H1 (cell line): ENCODE measurements around the gene MAN1C1. TPM values are rescaled to one million over a fixed set of nuclear protein-coding genes. Genes with fewer than 3 reads are reported as not detected.

ENCODE experiments used
- CTCF ChIA-PET: fragments of 300-600 bp; sonication (Branson Sonifier 250); formaldehyde crosslinking; loops from one replicate; lab custom pipeline; 2021; ENCODE audit not compliant: partially characterized antibody; lab: Charles Lee
- POLR2A ChIA-PET: fragments of 300-600 bp; sonication (Branson Sonifier 250); formaldehyde crosslinking; loops from one replicate; lab custom pipeline; 2021; ENCODE audit warnings: inconsistent platforms; ENCODE audit not compliant: partially characterized antibody; lab: Charles Lee
- DNase-seq, 2 experiments: peaks; one replicate each; pipeline versions ENCODE4 v3.0.0 to v3.0.0-alpha.2; 2010 to 2022; ENCODE audit warnings: low spot score in 2 of 2, low read depth in 1 of 2, mixed read lengths in 1 of 2
- FAIRE-seq: peaks from 2 replicates; lab custom pipeline; 2011; peaks lifted over from hg19 to GRCh38; lab: Jason Lieb, UNC
- H2AFZ ChIP-seq: 2 replicates; pipeline ENCODE4 v1.8.1; 2012; ENCODE audit warnings: low read length, inconsistent platforms
- H2AK5ac ChIP-seq: 2 replicates; pipeline ENCODE4 v1.6.1; 2013; ENCODE audit warnings: low read depth, low read length
- H2BK120ac ChIP-seq: replicated peaks from 2 replicates; pipeline ENCODE3; 2013; ENCODE audit warnings: low read depth, low read length, inconsistent platforms
- H2BK12ac ChIP-seq: 2 replicates; pipeline ENCODE4 v1.6.1; 2013; ENCODE audit warnings: low read depth, low read length
- H2BK15ac ChIP-seq: 2 replicates; pipeline ENCODE4 v1.6.1; 2013; ENCODE audit warnings: low read length
- H2BK20ac ChIP-seq: 2 replicates; pipeline ENCODE4 v1.6.1; 2013; ENCODE audit warnings: low read length
- H2BK5ac ChIP-seq: 2 replicates; pipeline ENCODE4 v1.6.1; 2013; ENCODE audit warnings: low read depth, low read length
- H3K14ac ChIP-seq: 2 replicates; pipeline ENCODE4 v1.6.1; 2013; ENCODE audit warnings: inconsistent platforms; ENCODE audit not compliant: insufficient read length
- H3K18ac ChIP-seq: 2 replicates; pipeline ENCODE4 v1.6.1; 2013; ENCODE audit warnings: low read length; ENCODE audit errors: extremely low read depth
- H3K23ac ChIP-seq: 2 replicates; pipeline ENCODE4 v1.6.1; 2013; ENCODE audit warnings: inconsistent platforms; ENCODE audit not compliant: insufficient read length
- H3K23me2 ChIP-seq: 2 replicates; pipeline ENCODE4 v1.6.1; 2013; ENCODE audit warnings: low read depth, low read length
- H3K27ac ChIP-seq: 2 replicates; pipeline ENCODE4 v1.6.1; 2011; ENCODE audit warnings: low read depth, low read length, inconsistent platforms
- H3K27me3 ChIP-seq, 4 experiments: replicated peaks in 1 of 4; 1 replicate in 1 of 4; 2 replicates in 3 of 4; pipeline versions ENCODE4 v1.6.1 to v1.8.1; 2011 to 2013; ENCODE audit warnings: low read length in 3 of 4, mild to moderate bottlenecking in 3 of 4, inconsistent platforms in 2 of 4, mixed read lengths in 2 of 4, moderate library complexity in 1 of 4; ENCODE audit not compliant: control insufficient read depth in 3 of 4, insufficient read depth in 3 of 4; ENCODE audit errors: extremely low read depth in 1 of 4
- H3K36me3 ChIP-seq, 4 experiments: 2 replicates each; pipeline versions ENCODE4 v1.6.1 to v1.8.1; 2011 to 2013; ENCODE audit warnings: mild to moderate bottlenecking in 4 of 4, low read length in 3 of 4, moderate library complexity in 2 of 4, control low read depth in 1 of 4, inconsistent platforms in 1 of 4; ENCODE audit not compliant: insufficient read depth in 4 of 4, control insufficient read depth in 2 of 4
- H3K4ac ChIP-seq: replicated peaks from 2 replicates; pipeline ENCODE3; 2013; ENCODE audit warnings: low read length, low read depth, mixed read lengths, inconsistent platforms; ENCODE audit not compliant: insufficient read length
- H3K4me1 ChIP-seq, 4 experiments: replicated peaks in 1 of 4; 1 replicate in 1 of 4; 2 replicates in 3 of 4; pipeline versions ENCODE4 v1.6.1 to v1.8.1; 2011 to 2013; ENCODE audit warnings: low read length in 3 of 4, inconsistent platforms in 2 of 4, mixed read lengths in 1 of 4; ENCODE audit not compliant: insufficient read depth in 4 of 4, control insufficient read depth in 3 of 4
- H3K4me2 ChIP-seq, 2 experiments: 2 replicates each; pipeline versions ENCODE4 v1.6.1 to v1.8.1; 2011 to 2013; ENCODE audit warnings: low read depth in 2 of 2, low read length in 2 of 2, control low read depth in 1 of 2, inconsistent platforms in 1 of 2, mild to moderate bottlenecking in 1 of 2; ENCODE audit not compliant: insufficient read depth in 1 of 2
- H3K4me3 ChIP-seq, 4 experiments: fragments of 200-600, 300-600 bp in 1 of 4; sonication (generic), shearing (Covaris generic), sonication (Bioruptor Twin) in 1 of 4; 2 replicates each; pipeline versions ENCODE4 v1.5.1 to v1.8.1; 2011 to 2016; ENCODE audit warnings: low read length in 4 of 4, low read depth in 3 of 4, control low read depth in 2 of 4, inconsistent platforms in 2 of 4, mild to moderate bottlenecking in 2 of 4, mixed read lengths in 1 of 4, moderate library complexity in 1 of 4; ENCODE audit not compliant: insufficient read depth in 2 of 4; ENCODE audit errors: extremely low read depth in 1 of 4
- H3K56ac ChIP-seq: replicated peaks from 2 replicates; pipeline ENCODE3; 2013; ENCODE audit warnings: low read depth, mild to moderate bottlenecking, mixed read lengths, low read length, inconsistent platforms; ENCODE audit not compliant: insufficient read length
- H3K79me1 ChIP-seq: 2 replicates; pipeline ENCODE4 v1.6.1; 2013; ENCODE audit warnings: low read depth, low read length, control low read depth
- H3K79me2 ChIP-seq, 2 experiments: 2 replicates each; pipeline versions ENCODE4 v1.6.1 to v1.8.1; 2012 to 2013; ENCODE audit warnings: low read length in 2 of 2, mild to moderate bottlenecking in 2 of 2, inconsistent platforms in 1 of 2; ENCODE audit not compliant: insufficient read depth in 2 of 2, control insufficient read depth in 1 of 2
- H3K9ac ChIP-seq, 4 experiments: replicated peaks in 1 of 4; 1 replicate in 1 of 4; 2 replicates in 3 of 4; pipeline versions ENCODE4 v1.6.1 to v1.8.1; 2011 to 2013; ENCODE audit warnings: low read depth in 3 of 4, low read length in 3 of 4, control low read depth in 2 of 4, mild to moderate bottlenecking in 2 of 4, moderate library complexity in 2 of 4, inconsistent platforms in 1 of 4; ENCODE audit errors: extremely low read depth in 1 of 4
- H3K9me3 ChIP-seq, 2 experiments: 2 replicates each; pipeline versions ENCODE4 v1.6.1 to v1.8.1; 2012 to 2013; ENCODE audit warnings: mild to moderate bottlenecking in 2 of 2, moderate library complexity in 2 of 2, control low read depth in 1 of 2, inconsistent platforms in 1 of 2, low read depth in 1 of 2, low read length in 1 of 2, mixed read lengths in 1 of 2; ENCODE audit not compliant: insufficient read depth in 2 of 2
- H4K20me1 ChIP-seq, 2 experiments: replicated peaks in 1 of 2; 2 replicates each; pipeline versions ENCODE3 to v1.8.1; 2011 to 2013; ENCODE audit warnings: inconsistent platforms in 2 of 2, low read length in 2 of 2, mild to moderate bottlenecking in 1 of 2; ENCODE audit not compliant: insufficient read depth in 2 of 2, control insufficient read depth in 1 of 2
- H4K5ac ChIP-seq: 2 replicates; pipeline ENCODE4 v1.6.1; 2013; ENCODE audit warnings: low read length, low read depth, mixed read lengths, inconsistent platforms; ENCODE audit not compliant: insufficient read length
- H4K8ac ChIP-seq: 2 replicates; pipeline ENCODE4 v1.8.0; 2013; ENCODE audit warnings: mild to moderate bottlenecking, moderate library complexity, low read length, inconsistent platforms; ENCODE audit not compliant: insufficient read depth; ENCODE audit errors: extremely low read depth
- H4K91ac ChIP-seq: replicated peaks from 2 replicates; pipeline ENCODE3; 2013; ENCODE audit warnings: low read length, mixed read lengths, inconsistent platforms; ENCODE audit not compliant: insufficient read length
- CBX8 ChIP-seq: fragments of 300-800, 300-1000 bp; sonication (generic); IDR thresholded peaks from 2 replicates; pipeline ENCODE4 v1.7.1; 2016; ENCODE audit warnings: low read depth, low read length, borderline replicate concordance
- CREB1 ChIP-seq: IDR thresholded peaks from 2 replicates; pipeline ENCODE4 v1.6.1; 2012; ENCODE audit warnings: inconsistent platforms
- E2F6 ChIP-seq: IDR thresholded peaks from 2 replicates; pipeline ENCODE4 v1.6.1; 2012; ENCODE audit warnings: inconsistent platforms
- EP300 ChIP-seq, 2 experiments: IDR thresholded peaks; 1 replicate in 1 of 2; 2 replicates in 1 of 2; pipeline ENCODE4 v1.6.1; 2011 to 2012; ENCODE audit warnings: low read depth in 2 of 2, low read length in 2 of 2, mild to moderate bottlenecking in 2 of 2, borderline replicate concordance in 1 of 2, inconsistent platforms in 1 of 2, moderate library complexity in 1 of 2
- KDM1A ChIP-seq: fragments of 200-600, 300-600 bp; sonication (generic); IDR thresholded peaks from 2 replicates; pipeline ENCODE4 v1.7.1; 2016; ENCODE audit warnings: mild to moderate bottlenecking, low read length, borderline replicate concordance
- KDM5A ChIP-seq: fragments of 200-600 bp; IDR thresholded peaks from 2 replicates; pipeline ENCODE4 v1.7.1; 2012; ENCODE audit warnings: mild to moderate bottlenecking, low read length, inconsistent platforms, mixed read lengths
- MAFK ChIP-seq: IDR thresholded peaks from 2 replicates; pipeline ENCODE4 v1.6.1; 2012; ENCODE audit warnings: low read depth, mild to moderate bottlenecking, improper control_type of control experiment, low read length
- SIN3A ChIP-seq, 2 experiments: IDR thresholded peaks in 1 of 2; conservative IDR thresholded peaks in 1 of 2; 2 replicates each; pipeline ENCODE4 v1.6.1; 2011 to 2012; ENCODE audit warnings: low read length in 2 of 2, improper control_type of control experiment in 1 of 2, low read depth in 1 of 2, mild to moderate bottlenecking in 1 of 2
- SIX5 ChIP-seq: IDR thresholded peaks from 2 replicates; pipeline ENCODE4 v1.6.1; 2011; ENCODE audit warnings: mild to moderate bottlenecking, low read depth, low read length
- SRF ChIP-seq: IDR thresholded peaks from 2 replicates; pipeline ENCODE4 v1.6.1; 2011; ENCODE audit warnings: mild to moderate bottlenecking, low read depth, low read length, moderate library complexity
- TBP ChIP-seq: IDR thresholded peaks from 2 replicates; pipeline ENCODE4 v1.6.1; 2011; ENCODE audit warnings: low read depth, low read length, improper control_type of control experiment
- TCF12 ChIP-seq: IDR thresholded peaks from 2 replicates; pipeline ENCODE4 v1.6.1; 2011; ENCODE audit warnings: low read depth, mild to moderate bottlenecking, low read length
- WGBS, 2 experiments: shearing (Covaris generic) in 1 of 2; methylation state at CpG; one replicate each; pipeline versions ENCODE4 v1.1.6 to v1.1.7; 2013 to 2015; ENCODE audit warnings: low lambda C conversion rate in 2 of 2, mixed read lengths in 2 of 2, inconsistent platforms in 1 of 2, low coverage in 1 of 2, missing lambda C conversion rate in 1 of 2; ENCODE audit not compliant: insufficient replicate concordance in 2 of 2, insufficient coverage in 1 of 2, insufficient read length in 1 of 2; ENCODE audit errors: extremely low coverage in 1 of 2, missing lambda C conversion rate in 1 of 2; 5-methylcytosine and 5-hydroxymethylcytosine counted together
- polyA plus RNA-seq, 7 experiments: library from polyadenylated mRNA; depleted of rRNA in 3 of 7; stranded (reverse) in 5 of 7; unstranded in 2 of 7; fragments of >200 nt in 5 of 7; fragments of 200-250 nt in 2 of 7; gene quantifications; 1 replicate in 5 of 7; 2 replicates in 1 of 7; 4 replicates in 1 of 7; pipeline versions ENCODE4 v1.2.1 to v1.2.3, GENCODE V29; 2011 to 2013; ENCODE audit warnings: missing spikeins in 2 of 7, mixed read lengths in 2 of 7
- total RNA-seq: library from RNA; stranded (reverse); fragmentation: NEBNext Ultra II Directional; extraction: Animal tissue kit (Norgen Biotek cat#: 25700); gene quantifications from 2 replicates; pipeline ENCODE4 v1.2.1, GENCODE V29; 2021

The MAN1C1 gene
- total and polyA plus RNA-seq, 2 of the 8 experiments (the other 6 are each of a cell fraction or from before 2014, with no cell fraction given), result 7.8 to 15.2 TPM

GRCh38 chr1:25747046-25747719 lies 130.6 kb downstream of the MAN1C1 start:
- H3K14ac ChIP-seq, result no peak overlapping the region
- peak overlapping the region in 1 of 2 experiments; percentile 16; a peak in 2 of 4 replicates for H3K4me2 ChIP-seq
- H4K5ac ChIP-seq, result no peak overlapping the region
- H3K36me3 ChIP-seq, result no peaks in the 10 kb centered on the region
- FAIRE-seq (no peak), DNase-seq (peak in 1 of 2 experiments; percentile 55)
- peak overlapping the region; percentile 50 for H3K4ac ChIP-seq
- no peak overlapping the region for H3K56ac ChIP-seq
- H2AFZ ChIP-seq, result no peak overlapping the region
- H3K18ac ChIP-seq, result peak overlapping the region; percentile 25
- POLR2A ChIA-PET, result interaction anchor here (0.7 to 1.8 kb wide), 4 partner anchors 9 to 50 kb away, joined by 3 to 8 read pairs (median 3); no protein-coding TSS in a partner anchor
- H4K8ac ChIP-seq, result no peak overlapping the region; the same call in 1 of the 2 replicates
- no peaks in the 10 kb centered on the region for H3K79me1 ChIP-seq
- no peak overlapping the region for H2BK20ac ChIP-seq
- no peaks in the 10 kb centered on the region for H3K79me2 ChIP-seq
- no peak overlapping the region for H3K27ac ChIP-seq
- H3K9me3 ChIP-seq, result no peaks in the 10 kb centered on the region
- H4K91ac ChIP-seq, result peak overlapping the region; percentile 69
- no peak overlapping the region for H3K4me3 ChIP-seq
- WGBS, 2 experiments, result 73% methylated on average over 12 of the region's 12 CpGs; no CpG with 5 or more reads in 1 of the 2 experiments
- H2BK120ac ChIP-seq, result no peak overlapping the region
- H2BK12ac ChIP-seq, result peak overlapping the region; percentile 75; the same call in 1 of the 2 replicates
- CTCF ChIA-PET, result interaction anchor here (0.6 to 4.4 kb wide), 10 partner anchors 12 to 201 kb away, joined by 3 to 24 read pairs (median 5); no protein-coding TSS in a partner anchor
- no peaks in the 10 kb centered on the region; the same call in 1 of the 2 replicates for H3K23me2 ChIP-seq
- 0 out of 2 replicates have a peak overlapping the region, but pooled peaks have one; percentile 53 for H2BK15ac ChIP-seq
- H4K20me1 ChIP-seq, result no peaks in the 10 kb centered on the region
- H3K9ac ChIP-seq, result no peak overlapping the region; a peak in 1 of 7 replicates
- no peak overlapping the region for H2AK5ac ChIP-seq
- peak overlapping the region; percentile 49; the same call in 1 of the 2 replicates for H2BK5ac ChIP-seq
- no peaks in the 10 kb centered on the region for H3K27me3 ChIP-seq
- H3K23ac ChIP-seq, result no peak overlapping the region
- peaks cover 12 to 34% (median 17%) of the 10 kb centered on the region in 4 experiments for H3K4me1 ChIP-seq
- no peak for TF ChIP-seq TCF12
- TF ChIP-seq CBX8, result no peak
- no peak for TF ChIP-seq CREB1
- no peak for TF ChIP-seq SIX5
- TF ChIP-seq SRF, result no peak
- no peak for TF ChIP-seq MAFK
- no peak for TF ChIP-seq KDM1A
- TF ChIP-seq SIN3A (conservative IDR thresholded peaks at IDR 0.05 in 1 of 2, IDR thresholded peaks at IDR 0.05 in 1 of 2; ENCODE audit: low read depth in 1 of 2, low read length in 2 of 2), result no peak
- no peak for TF ChIP-seq EP300 (IDR thresholded peaks at IDR 0.05; ENCODE audit: borderline replicate concordance in 1 of 2, low read depth in 2 of 2, low read length in 2 of 2)
- TF ChIP-seq TBP, result no peak
- TF ChIP-seq E2F6, result no peak
- no peak for TF ChIP-seq KDM5A
